CD4-positive, alpha-beta T cell treated with Interferon alpha-2 for 1 hour (primary cell): ENCODE data around the gene HINT2.

Experiments
- DNase-seq, 2 donors: peaks; one replicate each; pipeline ENCODE4 v3.0.0-alpha.2; 2020 to 2022

HINT2 gene

DNA sequence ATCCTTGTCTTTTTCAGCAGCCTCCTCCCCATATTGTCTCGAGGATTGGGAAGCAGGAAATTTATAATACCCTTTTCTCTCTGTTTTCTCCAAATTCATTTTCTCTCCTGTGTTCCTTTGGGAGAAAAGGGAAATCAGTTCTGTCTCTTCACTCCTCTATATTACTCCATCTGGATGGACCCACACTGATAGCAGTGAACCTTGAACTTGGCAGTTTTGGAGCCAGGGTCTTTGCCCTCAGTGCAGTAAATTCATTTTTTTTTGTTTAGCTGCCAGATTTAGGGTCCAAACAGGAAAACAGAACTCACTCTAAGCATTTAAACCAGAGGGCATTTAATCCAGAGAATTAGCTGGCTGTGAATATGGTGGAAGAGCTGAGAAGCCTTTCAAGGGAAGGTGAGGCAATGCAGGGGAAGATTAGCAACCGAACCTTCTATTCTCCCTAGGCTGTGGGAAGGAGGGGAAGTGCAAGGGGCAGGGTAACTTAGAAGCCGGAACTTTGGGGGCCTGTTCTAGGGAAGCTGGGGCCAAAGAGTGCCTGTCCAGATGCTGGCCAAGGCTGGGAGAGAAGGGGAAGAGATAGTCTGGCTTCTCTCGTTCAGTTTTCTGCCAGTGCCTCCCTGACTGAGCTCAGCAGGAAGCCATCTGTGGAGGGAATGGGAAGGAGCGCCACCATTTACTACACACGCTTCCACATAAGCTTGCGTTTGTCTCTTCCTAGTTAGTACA is 39.8 kb downstream of the HINT2 start:
- DNase-seq = no peak

DNA sequence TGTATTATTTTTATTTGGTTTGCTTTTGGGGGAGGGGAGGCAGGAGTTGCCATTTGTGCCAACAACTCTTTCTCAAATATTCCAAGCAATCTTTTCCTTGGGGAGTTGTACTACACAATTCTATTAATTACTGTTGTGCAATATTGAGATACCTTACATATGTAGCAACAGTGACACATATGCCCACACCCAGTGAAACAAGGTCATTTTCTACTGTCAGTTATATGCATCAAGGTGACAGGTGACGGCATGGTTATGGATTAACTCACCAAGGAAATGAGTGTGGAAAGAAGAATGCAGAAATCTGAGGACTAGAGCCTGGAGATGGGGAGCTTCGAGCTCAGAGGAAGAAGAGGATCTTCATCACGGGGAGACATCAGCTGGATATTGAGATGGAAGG is 42.9 kb downstream of the HINT2 start:
- no peak for DNase-seq

- DNase-seq = no peak
Measured at GRCh38 chr9:35771534-35771933, 43.3 kb downstream of the HINT2 start.

DNA sequence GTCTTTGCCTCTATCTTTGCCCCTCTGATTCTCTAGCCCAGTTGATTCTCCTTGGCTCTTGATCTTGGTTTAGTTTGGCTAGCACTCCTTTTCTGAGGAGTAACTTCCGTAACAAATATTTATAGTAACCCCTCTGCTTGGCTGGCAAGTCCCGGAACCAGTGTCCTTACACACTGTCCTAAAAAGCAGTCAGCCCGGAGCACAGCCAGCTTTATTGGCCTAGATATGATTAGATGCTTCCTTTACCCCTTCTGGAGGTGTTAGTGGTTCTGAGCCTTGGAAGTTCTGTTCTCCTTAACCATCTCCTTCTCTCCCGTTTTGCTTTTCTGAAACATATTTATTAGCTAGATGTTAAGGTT is 43.8 kb downstream of the HINT2 start:
- no peak for DNase-seq

DNA sequence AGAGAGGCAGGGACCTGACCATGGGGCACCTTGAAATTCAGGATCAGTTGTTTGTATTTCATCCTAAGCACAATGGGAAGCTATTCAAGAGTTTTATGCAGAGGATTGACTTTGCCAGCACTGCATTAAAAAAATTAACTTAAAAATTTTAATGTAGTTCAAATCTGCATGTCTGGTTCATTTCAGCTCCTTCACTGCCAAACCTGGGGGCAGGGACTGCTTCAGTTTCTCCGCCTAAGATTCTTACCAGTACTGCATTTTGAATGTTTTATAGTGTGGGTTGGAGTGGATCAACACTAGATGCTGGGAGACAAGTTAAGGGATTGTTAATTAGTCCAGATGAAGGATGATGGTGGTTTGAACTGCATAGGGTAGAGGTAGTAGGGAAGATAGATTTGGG is 45.1 kb downstream of the HINT2 start:
- DNase-seq = no peak

GRCh38 chr9:35767458-35767857 is 47.4 kb downstream of the HINT2 start:
- DNase-seq = no peak

GRCh38 chr9:35766997-35767396 is 47.8 kb downstream of the HINT2 start:
- no peak for DNase-seq

DNA sequence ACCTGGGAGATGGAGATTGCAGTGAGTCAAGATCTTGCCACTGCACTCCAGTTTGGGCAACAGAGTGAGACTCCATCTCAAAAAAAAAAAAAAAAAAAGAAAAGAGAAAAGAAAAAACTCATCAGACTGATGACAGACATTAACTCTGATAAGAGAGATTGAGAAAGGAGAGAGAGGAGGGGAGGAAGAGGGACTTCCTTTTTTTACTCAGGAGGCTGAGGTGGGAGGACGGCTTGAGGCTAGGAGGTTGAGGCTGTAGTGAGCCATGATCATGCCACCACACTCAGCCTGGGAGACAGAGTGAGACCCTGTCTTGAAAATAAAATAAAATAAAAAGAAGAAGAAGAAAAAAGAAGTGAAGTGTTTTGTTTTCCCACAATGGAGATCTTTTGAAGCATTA is 51.0 kb downstream of the HINT2 start:
- no peak for DNase-seq

DNA sequence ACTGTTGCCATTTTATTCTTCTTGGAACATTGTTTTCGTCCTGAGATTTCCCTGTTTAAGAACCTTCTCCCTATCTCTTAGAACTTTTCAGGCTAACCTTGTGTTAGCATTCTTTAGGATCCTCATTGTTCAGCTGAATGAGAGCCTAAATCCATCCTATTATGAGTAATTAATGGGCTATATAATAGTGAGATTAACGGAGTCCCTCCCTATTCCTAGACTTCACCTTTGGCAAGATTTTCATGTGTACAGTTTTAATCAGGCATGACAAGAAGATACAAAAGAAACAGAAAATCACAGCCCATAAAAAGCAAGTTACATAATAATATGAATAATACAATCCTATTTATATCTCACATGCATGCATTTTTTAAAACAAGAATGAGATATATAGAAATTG is 51.7 kb downstream of the HINT2 start:
- DNase-seq = no peak
